GM03348 (cell line): ENCODE measurements around the gene CKS2.
"Not testable (repeated sequence)": the region's sequence is repeated elsewhere in the genome, so short reads cannot be mapped to it uniquely, and the experiment has no call there.

ENCODE experiments used
- DNase-seq: peaks from one replicate; pipeline ENCODE4 v3.0.0; 2012; ENCODE audit warnings: low spot score

The CKS2 gene

DNA sequence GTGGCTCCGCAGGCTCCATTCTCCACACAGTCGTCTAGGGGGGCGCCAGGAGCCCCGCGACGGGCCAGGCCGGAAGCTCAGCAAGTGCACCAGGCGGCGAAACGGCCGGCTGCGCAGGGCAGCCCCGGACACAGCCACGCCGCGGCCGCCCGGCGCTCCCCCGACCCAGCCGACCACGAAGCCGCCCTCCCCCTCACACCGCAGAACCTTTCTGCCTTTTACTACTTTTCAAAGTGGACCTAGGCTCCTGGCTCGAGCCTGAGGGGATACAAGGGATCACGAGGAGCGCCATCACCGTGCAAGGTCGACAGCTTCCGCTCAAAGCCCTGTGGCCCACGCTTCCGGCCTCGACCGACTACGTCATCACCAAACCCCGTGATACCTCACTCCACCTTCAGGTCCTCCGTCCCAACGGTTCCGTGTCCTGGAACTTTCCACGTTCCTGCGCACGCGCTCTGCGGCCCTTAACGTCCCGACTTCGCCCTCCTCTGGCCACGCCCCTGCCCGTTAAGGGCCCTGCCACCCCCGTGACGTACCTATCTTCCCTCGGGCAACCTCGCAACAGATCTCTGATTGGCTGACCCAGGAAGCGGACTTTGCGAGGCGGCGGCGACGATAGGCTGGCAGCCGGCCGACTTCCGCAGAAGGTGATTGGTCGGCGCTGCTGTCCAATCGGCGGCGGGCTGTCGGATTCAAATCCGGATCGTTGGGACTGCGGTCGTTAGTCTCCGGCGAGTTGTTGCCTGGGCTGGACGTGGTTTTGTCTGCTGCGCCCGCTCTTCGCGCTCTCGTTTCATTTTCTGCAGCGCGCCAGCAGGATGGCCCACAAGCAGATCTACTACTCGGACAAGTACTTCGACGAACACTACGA, at the start of gene CKS2:
Gene CKS2, plus strand, starts transcription at position 721 of the 871 bp plus-strand sequence. Its CDS starts 98 bp downstream, at position 819.
- DNase-seq = peak; percentile 99

DNA sequence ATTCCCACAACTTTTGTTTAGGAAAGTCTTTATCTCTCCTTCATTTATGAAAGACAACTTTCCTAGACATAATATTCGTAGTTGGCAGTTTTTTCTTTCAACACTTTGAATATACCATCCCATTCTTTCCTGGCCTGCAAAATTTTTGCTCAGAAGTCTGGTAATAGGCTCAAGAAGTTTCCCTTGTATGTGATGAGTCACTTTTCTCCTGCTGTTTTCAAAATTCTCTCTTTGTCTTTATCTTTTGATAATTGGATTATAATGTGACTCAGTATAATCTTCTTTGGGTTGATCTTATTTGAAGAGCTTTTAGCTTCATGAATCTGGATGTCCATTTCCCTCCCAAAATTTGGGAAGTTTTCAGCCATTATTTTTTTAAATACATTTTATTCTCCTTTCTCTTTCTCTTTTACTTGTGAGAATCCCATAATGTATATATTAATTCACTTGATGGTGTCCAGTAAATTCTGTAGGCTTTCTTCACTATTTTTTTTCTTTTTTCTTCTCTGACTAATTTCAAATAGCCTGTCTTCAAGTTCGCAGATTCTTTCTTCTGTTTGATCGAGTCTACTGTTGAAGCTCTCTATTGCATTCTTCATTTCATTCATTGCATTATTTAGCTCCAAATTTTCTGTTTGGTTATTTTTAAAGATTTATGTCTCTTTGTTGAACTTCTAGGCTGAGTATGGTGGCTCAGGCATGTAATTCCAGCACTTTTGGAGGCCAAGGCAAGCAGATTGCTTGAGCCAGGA, 37.3 kb upstream of the CKS2 start:
- no peak for DNase-seq

DNA sequence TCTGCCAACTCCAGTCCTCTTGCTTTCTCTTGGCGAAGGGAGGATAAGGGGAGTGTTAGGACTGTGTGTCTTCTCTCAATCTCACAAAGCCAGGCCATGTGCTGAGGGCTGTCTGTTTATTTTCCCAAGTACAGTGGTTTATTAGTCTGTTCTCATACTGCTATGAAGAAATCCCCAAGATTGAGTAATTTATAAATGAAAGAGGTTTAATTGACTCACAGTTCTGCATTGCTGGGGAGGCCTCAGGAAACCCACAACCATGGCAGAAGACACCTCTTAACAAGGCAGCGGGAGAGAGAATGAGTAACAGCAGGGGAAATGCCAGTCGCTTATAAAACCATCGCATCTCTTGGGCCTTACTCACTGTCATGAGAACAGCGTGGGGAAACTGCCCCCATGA, 36.2 kb upstream of the CKS2 start:
- peak; percentile 44 for DNase-seq

DNA sequence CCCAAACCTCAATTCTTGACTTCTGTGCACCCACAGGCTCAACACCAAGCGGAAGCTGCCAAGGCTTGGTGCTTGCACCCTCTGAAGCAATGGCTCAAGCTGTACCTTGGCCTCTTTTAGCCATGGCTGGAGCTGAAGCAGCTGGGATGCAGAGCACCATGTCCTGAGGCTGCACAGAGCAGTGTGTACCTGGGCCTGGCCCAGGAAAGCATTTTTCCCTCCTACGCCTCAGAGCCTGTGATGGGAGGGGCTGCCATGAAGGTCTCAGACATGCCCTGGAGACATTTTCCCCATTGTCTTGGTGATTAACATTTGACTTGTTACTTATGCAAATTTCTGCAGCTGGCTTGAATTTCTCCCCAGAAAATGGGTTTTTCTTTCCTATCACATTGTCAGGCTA, 35.0 kb upstream of the CKS2 start:
- not testable (repeated sequence) for DNase-seq

DNA sequence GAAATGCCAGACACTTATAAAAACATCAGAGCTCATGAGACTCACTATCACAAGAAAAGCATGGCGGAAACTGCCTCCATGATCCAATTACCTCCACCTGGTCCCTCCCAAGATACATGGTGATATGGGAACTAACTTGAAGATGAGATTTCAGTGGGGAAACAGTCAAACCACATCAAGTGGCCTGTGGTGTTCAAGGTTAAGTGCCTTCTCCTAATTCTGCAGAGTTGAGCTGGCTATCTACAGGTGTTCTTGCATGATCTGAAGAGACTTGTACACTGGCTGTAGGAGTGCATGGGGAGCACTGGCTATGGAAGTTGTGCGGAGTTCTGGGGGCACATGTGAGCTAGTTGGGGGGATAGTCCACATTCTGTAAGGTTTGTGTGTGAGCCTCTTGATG, 34.0 kb upstream of the CKS2 start:
- DNase-seq = no peak

DNA sequence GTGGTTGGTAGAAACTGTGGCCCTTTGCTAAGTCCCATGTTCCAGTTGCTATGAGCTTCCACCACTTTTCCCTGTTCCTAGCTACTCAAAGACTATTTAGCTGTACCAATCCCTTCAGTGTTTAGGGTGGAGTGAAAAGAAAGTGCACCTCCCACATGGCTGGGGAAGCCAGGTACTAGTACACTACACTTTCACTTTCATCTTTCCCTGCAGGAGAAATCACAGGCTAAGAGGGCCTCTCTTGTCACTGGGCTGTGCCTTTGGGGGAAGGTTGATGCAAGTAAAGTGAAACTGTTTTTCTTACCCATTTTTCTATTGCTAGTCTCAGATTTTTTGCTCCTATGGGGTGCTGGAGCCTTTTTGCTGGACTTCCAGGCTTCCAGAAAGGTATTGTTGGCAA, 33.5 kb upstream of the CKS2 start:
- no peak for DNase-seq

DNA sequence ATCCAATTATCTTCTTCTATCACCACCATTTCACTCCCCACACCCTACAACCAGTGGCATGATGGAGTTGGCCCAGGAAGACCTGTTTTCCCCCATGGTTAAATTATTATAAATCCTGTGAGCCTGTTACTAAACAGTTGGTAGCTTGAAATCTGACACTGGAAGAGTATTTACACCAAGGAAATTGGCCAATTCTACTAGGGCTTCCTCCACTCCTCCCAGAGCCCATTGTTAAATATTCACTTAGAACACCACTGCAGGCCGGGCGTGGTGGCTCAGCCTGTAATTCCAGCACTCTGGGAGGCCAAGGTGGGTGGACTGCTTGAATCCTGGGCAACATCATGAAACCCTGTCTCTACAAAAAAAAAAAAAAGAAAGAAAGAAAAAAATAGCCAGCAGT, 32.4 kb upstream of the CKS2 start:
- no peak for DNase-seq

DNA sequence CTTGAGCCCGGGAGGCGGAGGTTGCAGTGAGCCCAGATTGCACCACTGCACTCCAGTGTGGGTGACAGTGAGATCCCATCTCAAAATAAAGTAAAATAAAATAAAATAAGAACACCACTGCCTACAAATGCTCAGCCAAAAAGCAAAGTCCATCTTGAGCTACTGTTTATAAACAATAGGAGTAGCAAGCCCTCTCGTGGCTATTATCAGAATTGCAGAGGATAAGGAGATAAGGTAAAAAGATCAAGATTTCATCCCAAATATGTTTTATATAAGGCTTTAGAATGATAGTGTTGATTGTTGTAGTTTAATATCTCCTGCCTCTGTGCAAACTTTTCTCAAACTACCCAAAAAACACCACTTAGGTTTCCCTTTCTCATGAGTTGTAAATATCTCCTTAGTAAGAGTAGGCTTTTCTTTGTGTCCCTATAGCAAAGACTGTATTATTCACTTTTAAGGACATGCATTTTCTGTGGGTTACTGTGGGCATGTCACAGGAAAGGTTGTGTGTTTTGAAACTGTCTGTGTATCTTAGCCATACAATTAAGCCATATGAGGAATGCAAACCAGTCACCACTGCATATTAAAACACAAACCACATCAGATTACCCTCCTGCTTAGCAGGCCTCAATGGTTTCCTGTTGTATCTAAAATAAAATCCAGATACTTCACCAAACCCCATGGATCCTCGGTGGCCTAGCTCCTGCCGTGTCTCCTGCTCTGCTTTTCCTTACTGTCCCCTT, 31.8 kb upstream of the CKS2 start:
- peak; percentile 72 for DNase-seq

DNA sequence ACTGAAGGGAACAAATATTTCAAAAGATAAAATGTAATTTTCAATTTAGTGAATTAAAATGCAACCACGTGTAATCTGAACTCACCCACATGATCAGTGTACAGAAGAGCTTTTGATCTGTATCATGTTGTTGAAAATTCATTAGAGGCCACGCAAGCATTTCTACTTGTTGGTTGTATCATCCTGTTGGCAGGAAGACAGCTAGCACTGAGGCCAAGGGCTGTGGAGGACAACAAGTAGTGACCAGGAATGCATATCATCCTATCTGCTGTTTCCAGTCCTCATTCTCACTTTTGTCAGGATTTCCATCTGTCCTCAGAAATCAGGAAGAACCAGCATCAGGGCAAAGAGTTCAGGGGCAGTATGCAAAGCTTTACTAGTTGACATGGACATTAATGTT, 29.9 kb upstream of the CKS2 start:
- DNase-seq = no peak

DNA sequence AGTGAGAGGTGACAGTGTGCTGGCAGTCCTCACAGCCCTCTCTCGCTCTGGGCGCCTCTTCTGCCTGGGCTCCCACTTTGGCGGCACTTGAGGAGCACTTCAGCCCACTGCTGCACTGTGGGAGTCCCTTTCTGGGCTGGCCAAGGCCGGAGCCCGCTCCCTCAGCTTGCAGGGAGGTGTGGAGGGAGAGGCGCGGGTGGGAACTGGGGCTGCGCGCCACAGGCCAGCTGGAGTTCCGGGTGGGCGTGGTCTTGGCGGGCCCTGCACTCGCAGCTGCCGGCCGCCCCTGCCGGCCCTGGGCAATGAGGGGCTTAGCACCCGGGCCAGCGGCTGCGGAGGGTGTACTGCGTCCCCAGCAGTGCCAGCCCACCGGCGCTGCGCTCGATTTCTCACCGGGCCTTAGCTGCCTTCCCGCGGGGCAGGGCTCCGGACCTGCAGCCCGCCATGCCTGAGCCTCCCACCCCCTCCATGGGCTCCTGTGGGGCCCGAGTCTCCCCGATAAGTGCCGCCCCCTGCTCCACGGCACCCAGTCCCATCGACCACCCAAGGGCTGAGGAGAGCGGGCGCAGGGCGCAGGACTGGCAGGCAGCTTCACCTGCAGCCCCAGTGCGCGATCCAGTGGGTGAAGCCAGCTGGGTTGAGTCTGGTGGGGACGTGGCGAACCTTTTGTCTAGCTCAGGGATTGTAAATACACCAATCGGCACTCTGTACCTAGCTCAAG, 28.6 kb upstream of the CKS2 start:
- peak; percentile 18 for DNase-seq

DNA sequence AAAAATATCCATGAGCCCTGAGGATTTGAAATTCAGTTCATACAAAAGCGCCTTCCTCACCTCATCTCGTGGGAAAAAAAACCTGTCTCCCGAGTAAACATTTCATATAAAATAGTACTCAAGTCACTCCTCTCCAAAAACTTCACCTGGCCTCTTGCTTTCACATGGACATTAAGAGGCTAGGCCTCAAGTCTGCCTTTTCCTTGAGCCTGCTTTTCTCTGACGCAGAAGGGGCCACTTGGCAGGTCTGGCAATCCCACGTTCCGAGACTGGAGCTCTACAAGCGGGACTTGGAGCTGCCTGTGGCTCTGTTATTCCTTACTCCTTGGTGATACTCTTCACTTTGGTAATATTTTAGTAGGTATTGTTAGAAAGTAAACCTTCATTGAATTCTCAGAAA, 26.9 kb upstream of the CKS2 start:
- no peak for DNase-seq

DNA sequence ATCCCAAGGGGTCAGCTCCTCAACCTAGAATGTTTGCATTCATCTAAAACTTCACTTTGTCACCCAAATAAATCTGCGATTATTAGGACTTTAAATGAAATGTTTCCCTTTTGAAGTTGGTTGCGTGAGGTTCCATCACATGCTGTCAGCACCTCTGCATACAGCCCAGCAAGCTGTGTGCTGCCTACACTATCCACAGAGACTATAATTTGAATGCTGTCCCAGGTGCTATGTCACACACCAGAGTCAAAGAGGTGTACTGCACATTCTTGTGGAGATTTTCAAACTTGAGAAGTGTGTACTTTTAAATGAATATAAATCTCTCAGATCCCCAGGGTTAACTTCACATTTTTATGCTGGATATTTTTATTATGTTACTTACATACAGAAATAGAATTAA, 19.3 kb upstream of the CKS2 start:
- no peak for DNase-seq

DNA sequence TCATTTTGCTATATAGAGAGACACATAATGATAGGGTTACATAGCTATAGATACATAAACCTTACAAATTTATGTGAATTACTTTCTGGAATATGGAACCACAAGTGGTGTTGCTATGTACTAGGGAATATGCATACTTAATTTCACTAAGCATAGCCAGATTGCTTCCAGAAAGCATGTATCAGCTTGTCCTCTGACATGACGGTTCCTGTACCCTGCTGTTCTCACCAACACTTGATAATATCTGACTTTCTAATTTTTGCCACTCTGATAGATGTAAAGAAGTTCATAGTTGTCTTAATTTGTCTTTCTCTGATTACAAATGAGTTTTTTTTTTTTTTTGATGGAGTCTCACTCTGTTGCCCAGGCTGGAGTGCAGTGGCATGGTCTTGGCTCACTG, 18.0 kb upstream of the CKS2 start:
- DNase-seq = no peak

DNA sequence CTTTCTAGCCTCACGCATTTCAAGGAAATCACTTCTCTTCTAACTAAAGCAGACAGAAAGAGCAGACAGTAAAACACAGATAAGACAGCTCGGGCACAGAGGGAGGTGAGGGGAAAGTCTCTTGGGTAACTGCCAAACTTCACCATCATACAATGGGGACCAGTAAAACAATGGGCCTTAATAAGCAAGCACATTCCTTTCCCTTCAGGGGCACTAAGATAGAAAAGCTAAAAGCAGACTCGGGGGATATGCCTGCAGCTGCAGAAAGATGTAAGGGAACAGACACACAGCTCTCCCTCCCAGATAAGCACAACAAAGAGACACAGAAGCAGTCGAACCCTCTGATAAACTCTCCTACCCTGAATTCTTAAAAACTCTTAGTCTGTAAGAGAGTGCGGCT, 15.6 kb upstream of the CKS2 start:
- DNase-seq = no peak

DNA sequence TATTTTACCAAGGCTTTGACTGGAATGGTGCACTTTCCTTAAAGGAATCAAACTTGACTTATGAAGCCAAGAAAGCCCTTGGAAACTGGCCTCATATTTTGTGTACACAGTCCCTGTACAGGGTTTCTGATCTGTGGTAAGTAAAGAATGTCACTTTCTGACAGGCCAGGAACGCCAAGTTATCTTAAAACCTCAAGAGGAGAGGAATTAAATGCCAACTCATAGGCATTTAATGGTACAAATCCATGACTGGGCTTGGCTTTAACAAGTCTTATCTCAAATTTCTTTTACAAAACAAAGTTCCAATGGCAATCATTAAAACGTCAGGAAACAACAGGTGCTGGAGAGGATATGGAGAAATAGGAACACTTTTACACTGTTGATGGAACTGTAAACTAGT, 9.0 kb upstream of the CKS2 start:
- not testable (repeated sequence) for DNase-seq

DNA sequence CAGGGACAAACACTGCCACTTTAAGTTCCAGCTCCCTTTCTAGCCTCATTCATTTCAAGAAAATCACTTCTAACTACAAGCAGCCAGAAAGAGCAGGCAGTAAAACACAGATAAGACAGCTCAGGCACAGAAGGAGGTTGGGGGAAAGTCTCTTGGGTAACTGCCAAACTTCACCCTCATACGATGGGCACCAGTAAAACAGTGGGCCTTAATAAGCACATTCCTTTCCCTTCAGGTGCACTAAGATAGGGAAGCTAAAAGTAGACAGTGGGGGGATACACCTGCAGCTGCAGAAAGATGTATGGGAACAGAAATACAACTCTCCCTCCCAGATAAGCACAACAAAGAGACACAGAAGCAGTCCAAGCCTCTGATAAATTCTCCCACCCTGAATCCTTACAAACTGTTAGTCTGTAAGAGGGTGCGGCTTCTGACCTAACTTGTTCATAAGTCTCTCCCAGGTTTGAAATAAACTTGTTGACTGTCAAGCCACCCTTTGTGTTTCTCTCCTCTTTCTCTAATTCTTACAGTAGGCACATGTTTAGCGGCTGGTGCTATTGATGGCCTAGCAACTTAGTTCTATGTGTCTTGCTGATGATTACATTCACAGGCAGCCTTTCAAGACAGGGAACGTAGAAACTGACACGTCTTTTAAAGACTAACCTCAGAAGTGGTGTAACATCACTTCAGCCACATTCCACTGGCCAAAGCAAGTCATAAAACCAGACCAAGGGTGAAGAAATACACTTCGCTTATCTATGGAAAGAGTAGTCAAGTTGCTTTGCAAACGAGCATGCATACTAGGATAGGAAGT, 6.8 kb upstream of the CKS2 start:
- no peak for DNase-seq

DNA sequence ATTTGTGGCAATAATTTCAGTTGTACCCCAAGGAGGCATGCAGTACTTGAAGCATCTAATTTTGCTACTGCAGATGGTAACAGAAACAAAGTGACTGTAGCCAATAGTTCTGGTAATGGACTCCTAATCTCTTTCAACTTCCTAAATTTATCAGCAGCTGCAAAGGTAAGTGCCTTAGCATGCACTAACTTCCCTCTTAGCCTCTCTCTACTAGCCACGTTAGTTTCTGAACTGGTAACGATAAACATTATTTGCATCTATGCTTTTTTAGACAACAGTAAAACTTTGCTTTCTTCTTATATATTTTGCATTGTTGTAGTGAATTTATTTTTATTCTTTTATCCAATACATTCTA, 6.2 kb upstream of the CKS2 start:
- DNase-seq = no peak

DNA sequence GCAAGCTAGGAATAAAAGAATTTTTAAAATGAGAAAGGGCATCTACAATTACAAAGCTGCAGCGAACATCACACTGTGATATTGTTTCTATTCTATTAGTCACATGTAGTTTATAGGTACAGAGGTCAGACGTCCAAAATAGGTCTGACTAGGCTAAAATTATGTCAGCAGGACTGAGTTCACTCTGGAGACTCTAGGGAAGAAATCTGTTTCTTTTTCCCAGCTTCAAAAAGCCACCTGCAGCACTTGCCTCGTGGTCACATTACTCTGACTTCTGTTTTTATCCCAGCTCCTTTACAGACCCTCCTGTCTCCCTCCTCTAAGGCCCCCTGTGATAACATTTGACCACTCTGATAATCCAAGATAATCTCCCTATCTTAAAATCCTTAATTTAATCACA, 5.1 kb upstream of the CKS2 start:
- DNase-seq = no peak

DNA sequence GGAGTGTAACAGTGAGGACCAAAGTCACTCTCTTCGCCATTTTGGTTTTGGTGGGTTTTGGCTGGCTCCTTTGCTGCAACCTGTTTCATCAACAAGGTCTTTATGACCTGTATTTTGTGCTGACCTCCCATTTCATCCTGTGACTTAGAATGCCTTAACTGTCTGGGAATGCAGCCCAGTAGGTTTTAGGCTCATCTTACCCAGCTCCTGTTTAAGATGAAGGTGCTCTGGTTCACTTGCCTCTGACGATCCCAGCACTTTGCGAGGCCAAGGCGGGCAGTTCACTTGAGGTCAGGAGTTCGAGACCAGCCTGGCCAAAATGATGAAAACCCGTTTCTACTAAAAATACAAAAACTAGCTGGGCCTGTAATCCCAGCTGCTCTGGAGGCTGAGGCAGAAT, 1.8 kb upstream of the CKS2 start:
- no peak for DNase-seq

DNA sequence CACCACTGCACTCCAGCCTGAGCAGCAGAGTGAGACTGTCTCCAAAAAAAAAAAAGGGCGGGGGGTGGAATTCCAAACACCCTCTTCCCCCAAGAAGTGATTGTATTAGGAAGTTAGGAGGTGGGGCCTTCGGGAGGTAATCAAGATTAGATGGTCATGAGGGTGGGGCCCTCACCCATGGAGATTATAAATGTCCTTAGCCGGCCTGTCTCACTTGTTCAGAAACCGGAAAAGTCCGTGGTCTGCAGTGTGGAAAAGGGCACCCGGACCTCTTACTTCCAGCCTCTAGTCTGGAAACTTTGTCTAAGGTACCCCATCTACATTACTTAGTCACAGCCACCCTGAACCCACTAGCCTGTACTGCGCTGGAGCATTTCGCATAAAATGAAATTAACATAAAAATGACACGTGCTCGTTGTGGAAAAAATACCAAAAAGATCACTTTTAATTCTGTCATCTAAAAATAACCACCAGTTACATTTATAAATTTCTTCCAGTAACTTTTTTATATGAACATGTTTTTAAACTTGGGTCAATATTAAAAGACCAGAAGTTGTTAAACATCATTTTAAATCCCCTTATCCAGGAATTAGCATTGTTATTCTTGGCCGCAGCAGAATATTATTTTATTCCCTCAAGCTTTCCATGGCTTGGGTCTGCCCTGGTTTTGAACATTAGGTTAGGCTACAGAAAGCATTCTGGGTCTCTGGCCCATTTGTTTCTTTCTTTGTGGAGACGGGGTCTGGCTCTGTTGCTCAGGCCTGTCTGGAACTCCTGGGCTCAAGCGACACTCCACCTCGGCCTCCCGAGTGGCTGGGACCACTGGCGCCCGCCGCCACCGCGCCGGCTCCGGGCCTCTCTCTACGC, 1.2 kb upstream of the CKS2 start:
- DNase-seq = no peak
